Measurements from ENCODE around the gene KCNK10.

GRCh38 chr14:88281447-88281846 is 41.6 kb downstream of the KCNK10 start:
- TF ChIP-seq CTCF (IDR thresholded peaks at IDR 0.05; ENCODE audit: low read length) (no peak), EZH2 (IDR thresholded peaks at IDR 0.05; ENCODE audit: borderline replicate concordance, low read length) (no peak)

Data from OCI-LY1 (cell line).